A204.1 (cell line): ENCODE data around the gene INSYN1.
"Not testable (repeated sequence)": the region's sequence is repeated elsewhere in the genome, so short reads cannot be mapped to it uniquely, and the experiment has no call there.

Experiments used
- FAIRE-seq: peaks from 2 replicates; lab custom pipeline; 2012; peaks lifted over from hg19 to GRCh38; lab: Jason Lieb, UNC

The INSYN1 gene

DNA sequence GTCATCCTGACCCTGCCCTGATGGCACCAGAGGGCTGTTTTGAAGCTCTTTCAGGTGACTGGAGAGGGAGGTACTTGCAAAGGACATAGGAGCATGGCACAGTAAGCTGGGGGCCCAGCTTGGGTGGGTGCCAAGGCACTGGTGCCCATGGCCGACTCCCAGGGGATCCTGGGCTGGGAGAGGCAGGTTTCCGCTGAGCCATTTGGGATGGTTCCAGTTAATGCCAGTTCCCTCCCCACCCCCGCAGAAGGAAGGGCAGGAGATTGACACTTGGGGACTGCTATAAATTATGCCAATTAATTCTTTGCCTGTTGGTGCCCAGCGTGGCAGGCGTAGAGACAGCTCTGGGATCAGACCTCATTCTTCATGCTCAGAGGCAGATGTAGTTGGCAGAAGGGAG, 42.8 kb downstream of the INSYN1 start:
- no peak for FAIRE-seq

DNA sequence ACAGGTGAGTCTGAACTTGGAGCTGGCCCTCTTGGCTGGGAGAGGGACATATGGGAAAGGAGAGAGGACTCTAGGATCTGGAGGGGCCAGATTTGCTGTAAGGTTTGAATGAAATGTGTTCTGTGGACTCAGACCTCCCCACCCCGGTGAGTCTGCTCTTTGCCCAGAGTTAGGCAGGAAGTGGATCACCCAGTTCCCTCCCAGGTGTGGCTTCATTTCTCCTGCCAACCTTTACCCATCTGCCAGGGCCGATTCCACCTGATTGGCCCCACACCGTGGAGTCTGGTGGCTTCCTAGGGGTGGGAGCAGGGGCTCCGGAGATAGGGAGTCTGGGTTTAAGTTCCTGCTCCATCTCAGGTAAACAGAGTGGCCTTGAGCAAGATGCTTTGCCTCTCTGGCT, 43.5 kb downstream of the INSYN1 start:
- FAIRE-seq: no peak

DNA sequence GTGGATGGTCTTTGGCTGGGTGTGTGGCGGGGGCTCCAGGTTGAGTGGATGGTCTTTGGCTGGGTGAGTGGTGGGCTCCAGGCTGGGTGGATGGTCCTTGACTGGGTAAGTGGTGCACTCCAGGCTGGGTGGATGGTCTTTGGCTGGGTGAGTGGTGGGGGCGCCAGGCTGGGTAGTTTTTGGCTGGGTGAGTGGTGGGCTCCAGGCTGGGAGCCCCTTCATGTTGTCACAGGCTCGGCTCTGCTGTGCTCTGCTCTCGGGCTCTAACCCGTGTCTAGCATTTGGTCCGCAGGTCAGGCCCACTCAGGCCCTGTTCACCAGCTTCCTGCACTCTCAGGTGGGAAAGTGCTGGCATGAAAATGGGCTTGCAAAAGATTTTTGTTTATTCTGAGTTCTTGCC, 43.9 kb downstream of the INSYN1 start:
- FAIRE-seq: no peak

DNA sequence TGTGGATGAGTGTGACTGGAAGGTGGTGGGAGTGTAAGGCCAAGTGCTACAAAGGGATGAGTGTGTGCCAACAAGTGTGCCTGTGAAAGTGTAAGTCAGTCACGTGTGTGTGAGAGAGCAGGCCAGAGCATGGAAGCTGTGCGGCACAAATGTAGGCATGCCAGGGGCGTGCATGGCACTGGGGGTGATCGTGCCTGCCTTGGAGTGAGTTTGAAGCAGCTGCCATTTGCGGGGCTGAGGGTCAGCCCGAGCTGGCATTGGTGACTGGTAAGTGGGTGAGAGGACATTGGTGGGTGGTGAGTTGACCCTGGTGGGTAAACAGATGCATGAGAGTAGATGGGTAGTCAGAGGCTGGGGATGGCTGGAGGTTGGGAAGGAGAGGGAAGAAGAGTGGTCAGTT, 44.5 kb downstream of the INSYN1 start:
- no peak for FAIRE-seq

DNA sequence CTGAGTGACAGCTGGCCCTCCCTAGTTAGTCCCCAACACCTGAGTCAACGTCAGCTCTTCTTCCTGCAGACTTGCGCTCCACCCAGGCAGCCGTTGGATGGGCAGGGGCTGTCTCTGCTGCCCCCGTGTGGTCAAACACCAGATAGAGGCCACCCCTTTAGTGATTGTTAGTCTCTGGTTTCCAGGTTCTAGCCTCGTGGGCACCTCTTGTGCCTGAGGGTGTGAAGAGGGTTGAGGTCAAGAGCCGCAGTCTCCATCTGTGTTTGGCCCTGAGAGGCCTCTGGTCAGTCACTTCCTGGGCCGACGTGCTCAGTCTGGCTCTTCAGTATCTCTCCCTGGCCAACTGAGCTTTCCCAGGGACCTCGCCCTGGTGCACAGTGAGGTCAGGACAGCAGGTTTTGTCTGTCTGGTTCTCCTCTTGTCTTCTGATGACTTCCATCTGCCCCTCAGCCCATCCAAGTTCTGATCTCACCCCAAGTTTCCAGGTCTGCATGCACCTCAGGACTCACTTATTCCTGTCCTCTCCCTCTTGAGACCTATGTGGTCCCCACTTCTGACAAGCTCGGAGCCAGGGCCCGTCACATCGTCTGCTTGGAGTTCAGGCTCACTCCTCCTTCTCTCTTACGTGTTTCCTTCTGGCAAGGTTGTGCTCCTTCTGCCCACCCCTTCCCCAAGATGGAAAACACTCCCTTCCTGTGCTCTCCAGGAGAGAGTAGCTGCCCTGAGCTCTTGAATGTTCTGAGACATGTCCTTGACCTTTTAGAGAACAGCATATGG, 48.1 kb downstream of the INSYN1 start:
- FAIRE-seq: no peak

DNA sequence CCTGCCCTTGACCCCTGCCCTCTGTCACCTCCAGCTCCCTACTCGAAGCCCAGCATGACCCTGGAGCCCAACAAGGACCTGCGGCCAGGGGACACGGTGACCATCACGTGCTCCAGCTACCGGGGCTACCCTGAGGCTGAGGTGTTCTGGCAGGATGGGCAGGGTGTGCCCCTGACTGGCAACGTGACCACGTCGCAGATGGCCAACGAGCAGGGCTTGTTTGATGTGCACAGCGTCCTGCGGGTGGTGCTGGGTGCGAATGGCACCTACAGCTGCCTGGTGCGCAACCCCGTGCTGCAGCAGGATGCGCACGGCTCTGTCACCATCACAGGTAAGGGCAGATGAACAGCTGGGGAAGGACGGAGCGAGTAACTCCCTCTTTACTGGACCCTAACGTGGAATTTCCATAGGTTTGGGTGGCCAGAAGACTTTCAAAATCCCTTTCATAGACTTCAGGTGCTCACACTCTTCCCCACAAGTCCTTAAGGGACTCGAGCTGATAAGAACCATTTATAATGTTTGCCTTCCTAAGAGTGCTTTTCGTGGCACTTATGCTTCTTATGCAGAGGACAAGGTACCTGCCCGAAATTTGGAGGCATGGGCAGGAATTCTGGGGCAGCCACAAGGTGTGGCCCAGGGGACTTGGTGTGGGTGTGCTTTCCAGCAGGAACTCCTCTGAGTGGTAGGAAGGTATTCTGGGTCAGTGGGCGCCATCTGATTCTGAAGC, 48.8 kb downstream of the INSYN1 start:
- FAIRE-seq: not testable (repeated sequence)

DNA sequence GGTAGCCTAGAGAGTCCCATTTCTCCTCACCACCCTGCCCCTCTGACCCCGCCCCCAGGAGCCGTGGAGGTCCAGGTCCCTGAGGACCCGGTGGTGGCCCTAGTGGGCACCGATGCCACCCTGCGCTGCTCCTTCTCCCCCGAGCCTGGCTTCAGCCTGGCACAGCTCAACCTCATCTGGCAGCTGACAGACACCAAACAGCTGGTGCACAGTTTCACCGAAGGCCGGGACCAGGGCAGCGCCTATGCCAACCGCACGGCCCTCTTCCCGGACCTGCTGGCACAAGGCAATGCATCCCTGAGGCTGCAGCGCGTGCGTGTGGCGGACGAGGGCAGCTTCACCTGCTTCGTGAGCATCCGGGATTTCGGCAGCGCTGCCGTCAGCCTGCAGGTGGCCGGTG, 49.5 kb downstream of the INSYN1 start:
- FAIRE-seq: not testable (repeated sequence)

DNA sequence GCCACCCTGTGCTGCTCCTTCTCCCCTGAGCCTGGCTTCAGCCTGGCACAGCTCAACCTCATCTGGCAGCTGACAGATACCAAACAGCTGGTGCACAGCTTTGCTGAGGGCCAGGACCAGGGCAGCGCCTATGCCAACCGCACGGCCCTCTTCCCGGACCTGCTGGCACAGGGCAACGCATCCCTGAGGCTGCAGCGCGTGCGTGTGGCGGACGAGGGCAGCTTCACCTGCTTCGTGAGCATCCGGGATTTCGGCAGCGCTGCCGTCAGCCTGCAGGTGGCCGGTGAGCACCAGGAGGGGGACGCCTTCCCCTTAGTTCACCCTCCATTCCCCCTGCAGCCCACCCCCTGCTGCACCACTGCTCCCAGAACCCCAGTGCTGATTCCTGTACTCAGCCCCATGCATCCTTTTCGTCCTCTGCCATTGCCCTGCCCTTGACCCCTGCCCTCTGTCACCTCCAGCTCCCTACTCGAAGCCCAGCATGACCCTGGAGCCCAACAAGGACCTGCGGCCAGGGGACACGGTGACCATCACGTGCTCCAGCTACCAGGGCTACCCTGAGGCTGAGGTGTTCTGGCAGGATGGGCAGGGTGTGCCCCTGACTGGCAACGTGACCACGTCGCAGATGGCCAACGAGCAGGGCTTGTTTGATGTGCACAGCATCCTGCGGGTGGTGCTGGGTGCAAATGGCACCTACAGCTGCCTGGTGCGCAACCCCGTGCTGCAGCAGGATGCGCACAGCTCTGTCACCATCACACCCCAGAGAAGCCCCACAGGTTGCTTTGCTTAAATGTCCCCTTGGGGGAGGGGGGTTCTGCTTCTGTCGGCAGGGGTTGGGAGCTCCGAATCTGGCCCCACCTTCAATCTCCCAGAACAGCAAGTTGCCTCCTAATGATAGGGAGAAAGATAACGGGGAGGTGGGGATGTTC, 50.6 kb downstream of the INSYN1 start:
- not testable (repeated sequence) for FAIRE-seq

DNA sequence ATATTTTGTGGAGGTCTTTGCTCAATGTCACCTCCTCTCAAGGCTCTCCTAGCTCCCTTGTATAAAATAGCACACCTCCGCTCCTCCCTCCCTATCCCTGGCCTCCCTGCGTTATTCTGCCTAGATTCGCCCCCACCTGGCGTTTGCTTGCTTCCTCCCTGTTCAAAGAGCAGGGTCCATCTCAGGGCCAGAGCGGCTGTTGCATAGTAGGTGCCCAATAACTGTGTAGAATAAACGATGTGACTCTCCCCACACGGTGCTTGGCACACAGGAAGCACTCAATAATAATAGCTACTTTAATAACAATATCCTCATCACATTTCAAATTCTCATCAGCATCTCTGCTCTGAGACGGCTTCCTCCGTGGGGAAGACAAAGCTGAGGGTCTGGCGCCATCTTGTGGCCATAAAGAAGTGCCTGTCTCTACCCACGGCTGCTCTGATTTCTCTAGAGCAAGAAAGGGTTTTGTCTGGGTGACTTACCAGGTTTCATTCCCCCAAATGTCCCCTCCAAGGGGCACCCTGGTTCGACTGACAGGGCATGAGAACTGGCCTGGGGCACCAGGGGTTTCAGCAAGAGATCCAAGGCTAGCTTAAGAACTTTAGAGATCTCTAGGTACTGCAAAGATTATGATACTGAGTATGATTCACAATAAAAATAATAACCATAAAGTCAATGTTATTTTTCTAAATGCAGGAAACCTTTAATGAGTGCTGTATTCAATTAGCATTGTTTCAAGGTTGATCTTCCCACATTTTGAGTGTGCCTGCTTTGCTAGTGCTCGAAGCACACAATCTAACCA, 52.9 kb downstream of the INSYN1 start:
- peak; percentile 77 for FAIRE-seq

DNA sequence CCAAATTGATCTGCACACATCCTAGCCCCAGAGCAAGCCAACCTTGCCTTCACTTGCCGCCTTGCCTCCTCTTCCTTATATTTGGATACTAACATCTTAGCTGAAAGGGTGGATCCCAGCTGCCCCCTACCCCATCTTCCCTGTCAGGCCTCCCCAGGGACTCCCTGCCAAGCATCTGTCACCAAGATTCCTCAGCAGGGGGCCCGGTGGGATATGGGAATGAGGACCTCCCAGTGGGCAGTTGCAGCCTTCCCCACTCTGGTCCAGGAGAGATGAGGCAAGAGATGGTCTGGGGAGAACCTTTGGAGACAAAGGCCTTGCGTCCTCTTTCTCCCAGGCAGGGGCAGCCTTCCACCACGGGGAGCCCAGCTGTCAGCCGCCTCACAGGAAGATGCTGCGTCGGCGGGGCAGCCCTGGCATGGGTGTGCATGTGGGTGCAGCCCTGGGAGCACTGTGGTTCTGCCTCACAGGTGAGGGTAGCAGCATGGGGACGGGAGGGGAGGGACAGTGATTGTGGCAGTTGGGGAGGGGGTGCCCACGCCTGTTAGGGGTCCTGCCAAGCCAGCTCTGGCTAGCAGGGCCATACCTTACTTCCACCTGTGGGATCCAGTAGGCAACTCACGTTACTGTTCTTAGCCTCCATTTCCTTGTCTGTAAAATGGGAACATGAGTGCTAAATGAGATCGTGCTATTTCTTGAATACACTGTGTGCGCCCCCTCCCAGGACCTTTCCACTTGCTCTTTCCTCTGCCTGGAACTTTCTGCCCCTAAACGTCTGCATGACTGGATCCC, 53.7 kb downstream of the INSYN1 start:
- no peak for FAIRE-seq

DNA sequence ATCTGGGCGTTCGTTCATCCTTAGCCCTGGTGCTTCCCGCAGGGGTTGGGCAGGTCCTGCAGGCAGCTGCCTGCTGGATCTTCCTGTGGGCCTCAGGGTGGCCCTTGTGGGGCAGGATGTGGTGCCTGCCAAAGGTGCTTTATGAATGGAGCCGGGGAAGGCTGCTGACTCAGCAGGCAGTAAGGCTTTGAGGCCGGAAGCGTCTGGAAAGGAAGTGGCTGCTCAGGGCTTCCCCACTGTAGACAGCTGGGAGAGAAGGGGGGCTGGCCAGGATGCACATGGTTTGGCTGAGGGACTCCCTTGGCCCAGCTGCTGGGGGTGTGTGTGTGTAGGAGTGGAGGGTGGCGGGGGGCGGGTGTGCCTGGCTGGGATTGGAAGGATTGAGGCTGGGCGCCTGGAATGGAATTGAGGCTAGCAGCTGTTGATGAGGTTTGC, 56.1 kb downstream of the INSYN1 start:
- FAIRE-seq: no peak

DNA sequence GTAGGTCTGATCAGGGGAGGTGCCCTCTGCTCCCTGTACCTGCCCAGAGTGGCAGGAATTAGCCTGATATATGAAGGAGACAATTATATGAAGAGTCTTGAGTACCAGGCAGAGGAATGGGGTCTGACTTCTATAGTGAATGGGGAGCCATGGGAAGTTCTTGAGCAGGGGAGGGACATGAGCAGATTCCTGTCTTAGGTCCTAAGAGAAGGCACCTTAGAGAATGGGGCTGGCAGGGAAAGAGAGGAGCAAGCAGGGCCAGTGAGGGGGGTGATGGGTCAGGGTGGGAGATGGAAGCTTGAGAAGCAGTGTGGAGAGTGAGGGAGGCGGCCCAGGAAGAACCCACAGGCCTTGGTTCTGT, 56.5 kb downstream of the INSYN1 start:
- no peak for FAIRE-seq

DNA sequence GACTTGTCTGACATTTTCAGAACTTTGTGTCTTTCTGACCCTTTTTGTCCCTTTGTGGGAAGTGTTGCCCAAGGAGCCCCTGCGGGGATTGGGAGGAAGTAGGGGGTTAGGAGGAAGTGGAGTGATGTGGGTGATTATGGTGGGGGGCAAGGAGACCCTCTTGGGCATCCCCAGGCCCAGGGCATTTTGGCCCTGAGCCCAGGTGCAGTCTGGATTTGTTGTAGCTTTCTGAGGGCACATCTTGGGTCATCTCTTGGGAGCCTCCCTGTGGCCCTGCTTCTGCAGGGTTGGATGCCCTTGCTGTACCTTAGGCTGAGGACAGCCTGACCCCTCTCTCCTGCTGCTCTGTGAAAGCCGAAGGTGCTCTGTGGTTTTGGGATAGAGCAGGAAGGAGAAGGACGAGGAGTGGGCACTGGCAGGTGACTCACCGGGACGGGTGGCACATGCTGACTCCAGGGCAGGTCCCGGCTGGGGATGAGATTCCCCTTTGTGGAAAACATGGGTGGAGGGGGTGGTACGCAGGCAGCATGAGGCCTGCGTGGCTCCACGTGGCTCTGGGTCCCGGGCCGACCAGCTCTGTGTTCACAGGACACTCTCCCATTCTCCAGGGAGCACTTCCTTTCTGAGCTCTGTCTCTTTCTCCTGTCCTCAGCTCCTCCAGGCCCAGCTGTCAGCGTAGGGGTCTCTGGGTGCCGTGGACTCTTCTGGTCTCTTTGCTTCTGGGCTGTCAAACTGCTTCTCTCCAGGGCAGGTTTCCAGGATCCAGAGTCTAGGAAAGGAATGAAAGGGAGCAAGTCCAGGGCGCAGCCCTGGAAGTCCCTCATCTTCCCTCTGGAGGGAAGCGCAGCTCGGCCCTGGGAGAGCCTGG, 57.1 kb downstream of the INSYN1 start:
- FAIRE-seq: no peak

DNA sequence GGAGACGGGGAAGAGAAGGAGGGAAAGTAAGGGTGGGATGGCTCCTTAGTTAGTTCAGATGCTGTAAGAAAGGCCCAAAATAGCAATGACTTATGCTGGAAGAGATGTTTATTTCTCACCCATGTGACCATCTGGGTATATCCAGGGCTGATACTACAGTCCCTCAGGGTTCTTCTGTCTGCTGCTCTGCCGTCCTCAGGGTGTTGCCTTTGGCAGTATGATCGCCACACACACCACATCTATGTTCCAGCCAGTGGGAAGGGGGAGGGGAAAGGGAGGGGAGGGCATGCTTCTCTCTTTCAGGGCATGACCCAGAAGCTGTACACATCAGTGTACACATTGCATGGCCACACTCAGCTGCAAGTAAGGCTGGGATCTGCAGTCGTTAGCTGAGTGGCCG, 58.7 kb downstream of the INSYN1 start:
- no peak for FAIRE-seq

DNA sequence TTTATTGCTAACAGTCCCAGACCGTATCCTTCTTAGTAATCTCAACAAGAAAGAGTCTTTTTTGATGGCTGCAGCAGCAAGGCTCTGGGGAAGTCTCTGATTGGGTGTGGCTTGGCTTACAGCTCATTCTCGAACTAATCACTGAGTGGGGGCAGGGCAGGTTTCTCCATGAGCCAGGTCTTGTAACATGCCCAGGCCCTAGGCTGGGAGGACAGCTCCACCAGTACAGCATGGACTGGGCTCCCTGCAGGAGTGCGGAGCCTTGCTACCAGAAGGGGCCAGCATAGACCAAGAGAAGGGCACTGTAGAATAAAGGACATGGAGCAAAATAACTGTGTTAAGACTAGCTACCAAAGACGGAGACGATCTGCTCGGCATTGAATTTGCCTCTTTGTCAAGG, 61.8 kb downstream of the INSYN1 start:
- no peak for FAIRE-seq

DNA sequence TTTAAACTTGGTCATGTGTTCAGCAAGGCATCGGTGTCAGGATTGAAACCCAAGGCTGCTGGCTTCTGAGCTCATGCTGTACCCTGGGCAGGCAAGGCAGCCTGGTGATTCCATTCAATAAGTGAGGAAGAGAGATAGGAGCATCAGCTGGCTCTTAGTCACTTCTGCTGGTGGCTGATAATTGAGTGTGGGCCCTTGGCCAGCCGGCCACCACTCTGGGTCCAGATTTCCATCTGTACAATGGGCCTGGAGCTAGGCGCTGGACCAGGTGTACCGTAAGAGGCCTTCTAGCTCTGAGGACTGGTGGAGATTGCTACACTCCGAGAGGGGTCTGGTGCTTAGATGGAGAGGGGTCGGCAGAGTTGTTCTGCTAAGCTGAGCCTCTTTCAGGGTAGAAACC, 64.7 kb downstream of the INSYN1 start:
- FAIRE-seq: no peak

DNA sequence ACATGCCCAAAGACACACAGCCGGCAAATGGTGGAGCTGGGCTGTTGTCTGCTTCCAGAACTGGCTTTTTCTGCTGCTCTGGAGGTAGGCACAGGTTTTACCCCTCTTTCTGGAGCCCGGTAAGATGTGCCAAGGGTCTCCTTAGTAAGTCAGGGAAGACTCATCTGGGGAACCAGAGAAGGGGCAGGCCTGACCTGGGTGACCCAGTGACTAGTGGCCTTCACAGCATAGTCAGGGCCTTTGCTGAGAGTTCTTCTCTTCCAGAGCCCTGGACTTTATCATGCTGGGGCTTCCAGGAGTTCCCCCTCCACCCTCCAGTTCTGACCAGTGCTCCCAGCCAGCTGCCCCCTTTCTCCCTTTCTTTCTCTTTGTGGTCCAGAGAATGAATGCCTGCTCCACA, 65.8 kb downstream of the INSYN1 start:
- FAIRE-seq: no peak

DNA sequence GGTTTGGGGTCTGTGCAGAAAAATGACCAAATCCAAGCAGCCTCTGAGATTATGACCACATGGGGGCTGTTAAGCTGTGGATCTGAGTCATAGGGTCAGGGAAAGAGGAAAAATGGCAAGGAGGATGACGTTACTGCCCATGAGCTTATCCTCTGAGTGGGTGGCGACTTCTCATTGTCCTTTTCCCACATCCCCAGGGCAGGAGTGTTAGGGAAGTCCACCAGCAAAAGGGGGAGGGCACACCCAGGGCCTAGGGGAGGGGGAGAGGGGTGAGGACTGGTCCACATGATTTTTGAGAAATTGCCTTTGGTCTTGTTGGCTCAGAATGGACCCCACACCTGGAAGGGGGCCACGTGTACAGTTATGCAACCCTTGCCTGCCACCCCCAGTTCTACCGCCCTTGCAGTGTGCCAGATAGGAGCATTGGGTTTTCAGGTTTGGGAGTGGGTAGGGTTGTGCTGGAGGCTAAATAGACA, 66.3 kb downstream of the INSYN1 start:
- no peak for FAIRE-seq

DNA sequence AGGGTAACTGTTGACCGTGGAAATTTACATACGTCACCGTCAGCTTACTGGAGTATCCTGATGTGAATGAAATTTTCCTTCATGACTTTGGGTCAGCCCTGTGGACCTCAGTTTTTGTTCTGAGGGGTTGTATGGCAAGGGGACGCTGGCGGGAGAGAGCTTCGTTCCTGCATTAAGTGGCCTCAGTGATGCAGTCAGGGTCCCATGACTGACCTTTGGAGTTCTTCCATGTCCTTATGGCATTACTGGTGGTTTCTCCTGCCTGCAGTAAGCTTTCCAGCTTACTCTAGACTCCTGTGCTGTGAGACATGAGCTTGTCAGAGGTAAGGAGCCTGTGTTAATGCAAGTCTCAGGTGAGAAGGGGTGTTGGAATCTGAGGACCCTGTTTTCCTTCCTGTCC, 67.2 kb downstream of the INSYN1 start:
- no peak for FAIRE-seq
